Putamen (tissue), 1 donor: ENCODE results near the gene RTN3.
"Not testable (repeated sequence)": the region's sequence is repeated elsewhere in the genome, so short reads cannot be mapped to it uniquely, and the experiment has no call there.

Source experiments
- DNase-seq: peaks from one replicate; pipeline ENCODE4 v3.0.0-alpha.2; 2016; ENCODE audit warnings: low spot score

Gene RTN3

GRCh38 chr11:63681321-63682065 lies at the start of gene RTN3:
RTN3 (plus strand) TSS chr11:63681500; CDS start chr11:63681637, 137 bp downstream.
- peak; percentile 98 for DNase-seq

DNA sequence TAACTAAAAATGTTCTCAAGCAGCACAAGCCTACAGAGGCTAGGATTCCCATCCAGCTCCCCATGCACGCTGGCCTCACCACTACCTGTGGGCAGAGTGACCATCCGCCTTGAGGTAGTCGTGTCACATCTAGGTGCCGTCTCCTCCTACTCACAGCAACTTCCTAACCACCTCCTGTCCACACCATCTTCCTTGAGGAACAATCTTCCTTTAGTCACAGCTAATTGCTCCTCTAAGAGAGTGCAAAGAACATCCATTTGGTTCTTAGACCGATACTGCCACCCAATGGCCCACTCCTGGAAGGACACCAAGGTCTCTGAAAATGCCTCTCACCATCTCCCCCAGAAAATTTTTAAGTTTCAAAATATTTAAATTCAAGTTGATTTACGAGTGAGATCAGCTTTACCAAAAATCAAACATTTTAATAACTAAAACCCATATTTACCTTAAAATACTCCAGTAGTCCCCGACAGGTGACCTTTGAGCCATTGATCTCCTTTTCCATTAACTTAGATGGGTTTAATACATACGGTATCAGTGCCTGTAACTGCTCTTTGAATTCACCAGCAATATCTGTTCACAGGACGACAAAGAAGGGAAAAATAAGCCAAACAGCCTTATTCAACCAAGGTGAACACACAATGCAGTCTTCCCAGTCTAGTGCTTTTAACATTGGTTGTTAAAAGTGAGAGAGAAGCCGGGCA lies 45.4 kb upstream of the RTN3 start:
- DNase-seq = peak; percentile 73

GRCh38 chr11:63638436-63638835 lies 42.9 kb upstream of the RTN3 start:
- not testable (repeated sequence) for DNase-seq

DNA sequence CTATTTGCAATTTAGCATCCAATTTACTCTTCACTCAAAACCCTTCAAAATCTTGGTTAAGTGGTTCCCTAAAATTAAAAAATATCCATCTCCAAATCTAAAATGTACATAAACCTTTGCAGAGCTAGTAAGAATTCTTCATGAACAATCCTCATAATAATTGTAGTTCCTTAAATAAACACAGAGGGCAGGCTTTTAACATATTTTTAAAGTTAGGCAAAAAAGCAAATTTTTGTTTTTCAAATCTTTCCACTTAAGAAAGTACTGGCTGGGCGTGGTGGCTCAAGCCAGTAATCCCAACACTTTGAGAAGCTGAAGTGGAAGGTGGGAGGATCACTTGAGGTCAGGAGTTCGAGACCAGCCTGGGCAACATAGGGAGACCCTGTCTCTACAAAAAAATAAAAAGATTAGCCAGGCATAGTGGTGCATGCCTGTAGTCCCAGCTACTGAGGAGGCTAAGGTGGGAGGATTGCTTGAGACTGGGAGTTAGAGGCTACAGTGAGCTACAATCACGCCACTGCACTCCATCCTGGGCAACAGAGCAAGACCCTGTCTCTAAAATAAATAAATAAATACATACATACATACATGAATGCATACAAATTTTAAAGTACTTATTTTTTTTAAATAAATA lies 42.0 kb upstream of the RTN3 start:
- DNase-seq = no peak

DNA sequence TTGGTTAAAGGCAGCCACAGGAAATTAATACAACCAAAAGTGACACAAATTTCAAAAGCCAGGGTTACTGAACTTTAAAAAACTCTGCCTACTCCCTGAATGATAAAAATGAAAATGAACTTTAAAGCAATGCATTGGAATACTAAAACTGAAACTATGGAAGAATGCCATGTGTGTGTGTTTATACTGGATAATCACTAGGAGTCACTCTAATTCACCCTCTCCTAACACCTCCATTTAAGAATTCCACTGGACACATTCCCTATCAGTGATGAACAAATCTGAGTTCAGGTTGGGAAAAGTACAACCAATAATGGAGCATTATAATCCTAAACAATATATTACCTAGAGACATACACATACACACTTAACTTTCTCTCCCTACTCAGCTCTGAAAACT lies 39.6 kb upstream of the RTN3 start:
- DNase-seq = no peak

GRCh38 chr11:63643205-63643604 lies 38.1 kb upstream of the RTN3 start:
- no peak for DNase-seq

GRCh38 chr11:63652671-63653070 lies 28.6 kb upstream of the RTN3 start:
- DNase-seq = no peak

- no peak for DNase-seq
Measured at GRCh38 chr11:63660972-63661371, 20.3 kb upstream of the RTN3 start.

GRCh38 chr11:63663809-63664208 lies 17.5 kb upstream of the RTN3 start:
- DNase-seq = no peak

DNA sequence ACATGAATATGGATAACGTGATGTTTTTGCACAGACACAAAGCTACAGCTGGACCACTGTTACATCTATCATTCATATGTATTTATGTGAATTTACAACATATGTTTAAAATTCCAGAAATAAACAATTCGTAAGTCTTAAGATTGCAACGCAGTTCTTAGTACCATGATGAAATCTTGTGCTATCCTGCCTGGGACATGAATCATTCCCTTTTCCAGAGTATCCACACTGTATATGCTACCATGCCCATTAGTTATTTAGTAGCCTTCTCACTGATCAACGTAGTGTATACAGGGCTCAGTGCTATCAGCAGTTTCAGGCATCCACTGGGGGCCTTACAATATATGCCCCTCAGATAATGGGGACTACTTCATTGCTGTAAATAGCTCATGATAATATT lies 14.4 kb upstream of the RTN3 start:
- DNase-seq = no peak

- no peak for DNase-seq
Measured at GRCh38 chr11:63667995-63668795, 13.1 kb upstream of the RTN3 start.

DNA sequence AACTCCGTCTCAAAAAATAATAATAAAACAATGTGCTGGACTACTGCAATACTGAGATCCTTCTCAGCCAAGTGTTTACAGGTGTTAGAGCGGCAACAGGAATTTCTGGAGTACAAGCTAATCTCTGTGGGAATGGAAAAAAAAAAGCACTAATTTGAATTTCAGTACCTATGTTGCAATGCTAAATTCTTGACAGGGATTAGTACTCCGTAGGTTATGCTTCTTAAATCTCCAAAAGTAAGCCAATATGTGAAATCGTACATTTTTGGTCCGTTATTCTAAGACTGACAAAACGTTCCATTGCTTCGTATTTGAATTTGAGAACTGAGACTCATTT lies 11.2 kb upstream of the RTN3 start:
- peak; percentile 6 for DNase-seq

DNA sequence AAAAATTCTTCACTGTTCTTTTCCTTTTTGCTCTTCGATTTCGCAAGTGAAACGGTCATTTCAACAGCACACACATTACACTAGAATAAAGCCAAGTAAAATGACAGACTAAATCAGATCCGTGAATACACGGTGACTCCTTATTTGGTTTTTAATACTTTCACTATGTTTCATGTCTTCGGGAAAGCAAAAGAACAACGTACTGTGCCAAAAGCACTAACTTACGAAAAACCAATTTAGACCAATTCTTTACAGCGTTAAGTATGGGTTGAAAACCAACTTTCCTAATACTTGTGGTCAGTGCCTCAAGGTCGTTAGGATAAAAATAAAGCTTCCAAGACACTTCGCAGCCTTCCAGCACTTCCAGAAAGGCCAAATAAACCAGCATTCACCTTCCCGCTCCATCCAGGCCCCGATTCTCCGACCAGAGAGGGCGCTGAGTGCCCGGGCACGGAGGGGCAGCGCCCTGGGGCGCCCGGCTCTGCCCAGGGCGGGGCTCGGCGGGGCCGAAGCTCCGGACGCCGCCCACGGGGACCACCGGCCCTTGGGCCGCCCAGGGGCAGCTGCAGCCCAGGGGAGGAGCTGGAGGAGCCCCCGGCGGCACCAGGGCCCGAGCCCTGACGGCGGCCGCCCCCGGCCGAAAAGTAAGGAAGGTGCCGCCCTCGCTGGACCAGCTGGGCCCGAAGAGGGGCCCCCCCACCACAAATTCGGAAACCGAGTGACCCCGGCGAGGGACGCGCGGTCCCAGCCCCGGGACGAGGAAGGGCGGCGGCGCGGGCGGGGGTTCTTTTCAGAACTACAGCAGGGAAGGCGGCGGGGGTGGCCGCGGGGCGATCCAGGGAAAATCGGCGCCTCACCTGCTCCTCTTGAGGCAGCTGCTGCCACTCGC lies 10.6 kb upstream of the RTN3 start:
- peak; percentile 79 for DNase-seq

- DNase-seq = peak; percentile 96
Measured at GRCh38 chr11:63671322-63672155, 9.8 kb upstream of the RTN3 start, which contains the start of gene ATL3. ATL3 (minus strand) TSS chr11:63671376; CDS start chr11:63671335, 41 bp downstream.

DNA sequence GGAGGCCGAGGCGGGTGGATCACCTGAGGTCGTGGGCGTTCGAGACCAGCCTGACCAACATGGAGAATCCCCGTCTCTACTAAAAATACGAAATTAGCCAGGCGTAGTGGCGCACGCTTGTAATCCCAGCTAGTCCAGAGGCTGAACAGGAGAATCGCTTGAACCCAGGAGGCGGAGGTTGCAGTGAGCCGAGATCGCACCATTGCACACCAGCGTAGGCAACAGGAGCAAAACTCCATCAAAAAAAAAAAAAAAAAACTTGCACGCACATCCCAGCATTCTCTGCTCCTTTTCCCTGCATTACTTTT lies 9.2 kb upstream of the RTN3 start:
- DNase-seq = no peak

DNA sequence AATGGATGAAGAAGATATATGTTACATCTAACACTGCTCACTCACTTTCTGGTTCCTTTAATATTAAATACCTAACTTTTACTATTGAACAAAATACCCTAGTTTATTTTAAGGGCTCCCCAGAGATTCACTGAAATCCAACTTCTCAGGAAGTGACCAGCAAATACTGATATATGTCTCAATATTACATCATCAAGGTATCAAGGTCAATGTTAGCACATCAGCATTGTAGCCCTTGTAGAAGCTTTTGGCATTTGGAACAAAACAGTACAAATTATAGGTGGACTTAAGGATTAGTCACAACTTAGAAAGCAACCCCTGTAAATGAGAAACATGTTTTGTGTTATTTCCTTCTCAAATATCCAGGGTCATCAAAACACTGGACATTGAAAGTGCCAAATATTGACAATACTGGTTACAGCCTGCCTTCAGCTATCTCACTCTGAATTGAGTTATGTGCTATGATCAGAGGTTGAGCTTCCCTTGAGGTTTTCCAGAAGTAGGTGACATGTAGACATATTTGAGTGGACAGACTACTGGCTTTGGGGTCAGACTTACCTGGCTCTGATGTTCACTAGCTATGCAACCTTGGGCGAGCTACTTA lies 8.3 kb upstream of the RTN3 start:
- no peak for DNase-seq

- DNase-seq = no peak
Measured at GRCh38 chr11:63673579-63673978, 7.7 kb upstream of the RTN3 start.

- DNase-seq = peak; percentile 78
Measured at GRCh38 chr11:63680834-63681320, 423 bp upstream of the RTN3 start.

DNA sequence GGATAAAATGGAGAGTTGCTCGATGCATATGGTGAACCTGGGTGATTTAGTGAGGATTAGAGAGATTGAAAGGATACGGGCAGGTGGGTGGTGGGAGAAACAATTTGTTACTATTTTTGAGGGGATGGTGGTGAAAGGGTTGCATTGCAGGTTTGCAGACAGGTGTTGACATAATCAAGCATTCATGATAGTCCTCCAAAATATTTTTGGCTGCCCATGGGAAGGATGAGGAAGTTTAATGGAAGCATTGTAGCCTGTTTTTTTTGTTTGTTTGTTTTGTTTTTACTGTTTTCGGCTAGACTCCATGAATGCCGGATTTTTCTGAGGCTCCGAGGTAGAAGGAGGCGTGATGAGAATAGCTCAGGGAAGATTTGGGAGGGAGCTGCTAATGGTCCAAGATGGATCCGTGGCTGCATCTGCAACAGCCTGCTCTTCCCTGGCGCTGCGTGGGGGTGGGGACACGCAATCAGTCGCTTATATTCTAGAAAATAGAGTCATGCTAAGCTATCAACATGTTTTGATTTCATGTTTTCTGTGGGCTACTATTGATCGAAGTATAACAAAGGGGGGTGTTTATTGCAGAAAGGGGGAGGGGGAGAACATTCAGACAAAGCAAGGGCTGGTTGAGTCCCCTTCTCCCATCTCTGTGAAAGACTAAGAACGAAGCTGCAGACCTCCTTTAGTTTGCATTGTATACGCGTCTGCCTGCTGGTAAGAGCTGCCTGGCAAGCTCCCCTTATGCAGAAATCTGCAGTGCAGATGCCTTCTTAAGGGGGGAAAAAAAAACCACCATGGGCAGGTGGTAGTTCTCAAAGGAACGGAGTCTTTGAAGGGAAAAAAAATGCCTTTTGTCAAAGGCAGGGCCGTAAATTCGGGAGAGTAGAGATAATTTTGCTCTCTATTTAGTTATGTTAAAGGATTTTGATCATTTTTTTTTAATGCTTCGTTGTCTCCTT lies 1.0 kb downstream of the RTN3 start:
- DNase-seq = peak; percentile 73
